CD4-positive, alpha-beta T cell (primary cell): ENCODE data around the gene ACKR2. TPM values are rescaled to one million over a fixed set of nuclear protein-coding genes. Genes with fewer than 3 reads are reported as not detected.

ENCODE experiments used
- ATAC-seq: fragments of 200-7000 bp; cut with Tn5 transposase; one replicate; pipeline ENCODE4 v1.10.0; 2022; ENCODE audit warnings: mild to moderate bottlenecking; ENCODE audit not compliant: poor library complexity
- CTCF ChIA-PET: fragments of 350-600 bp; sonication (Branson Sonifier 250); formaldehyde crosslinking; loops from one replicate; lab custom pipeline; 2021; ENCODE audit warnings: antibody characterized with exemption, inconsistent platforms; lab: Charles Lee
- POLR2A ChIA-PET: fragments of 350-600 bp; sonication (Branson Sonifier 250); formaldehyde crosslinking; loops from one replicate; lab custom pipeline; 2021; ENCODE audit warnings: antibody characterized with exemption, inconsistent platforms; lab: Charles Lee
- DNase-seq, 14 experiments: peaks; one replicate each; pipeline ENCODE4 v3.0.0-alpha.2; 2013 to 2020; ENCODE audit warnings: mixed read lengths in 2 of 14
- H3K27ac ChIP-seq, 2 donors: one replicate each; pipeline versions ENCODE4 v1.5.1 to v1.7.0; 2013; ENCODE audit warnings: low read length in 2 of 2, low read depth in 1 of 2, mild to moderate bottlenecking in 1 of 2
- H3K27me3 ChIP-seq, 2 experiments: 1 replicate in 1 of 2; 2 replicates in 1 of 2; pipeline versions ENCODE4 v1.6.1 to v1.7.0; 2013; ENCODE audit warnings: low read length in 2 of 2, control low read depth in 1 of 2, mild to moderate bottlenecking in 1 of 2, moderate library complexity in 1 of 2; ENCODE audit not compliant: insufficient read depth in 2 of 2, control insufficient read depth in 1 of 2
- H3K36me3 ChIP-seq: one replicate; pipeline ENCODE4 v1.6.1; 2013; ENCODE audit warnings: low read length, control low read depth; ENCODE audit not compliant: insufficient read depth
- H3K4me1 ChIP-seq: one replicate; pipeline ENCODE4 v1.6.1; 2013; ENCODE audit warnings: low read length, control low read depth; ENCODE audit not compliant: insufficient read depth
- H3K4me3 ChIP-seq: one replicate; pipeline ENCODE4 v1.5.1; 2013; ENCODE audit warnings: mild to moderate bottlenecking, low read length, moderate library complexity
- H3K9me3 ChIP-seq, 2 experiments: 1 replicate in 1 of 2; 2 replicates in 1 of 2; pipeline versions ENCODE4 v1.6.1 to v1.7.0; 2013; ENCODE audit warnings: low read length in 2 of 2, mild to moderate bottlenecking in 2 of 2, control low read depth in 1 of 2, moderate library complexity in 1 of 2; ENCODE audit not compliant: control insufficient read depth in 1 of 2, insufficient read depth in 1 of 2
- H3K27ac Mint-ChIP-seq: one replicate; pipeline ENCODE4 v1.8.0; 2020; ENCODE audit warnings: mixed read lengths
- H3K27me3 Mint-ChIP-seq: one replicate; pipeline ENCODE4 v1.8.0; 2021; ENCODE audit warnings: mixed read lengths
- H3K36me3 Mint-ChIP-seq: one replicate; pipeline ENCODE4 v1.8.0; 2021; ENCODE audit warnings: low read depth, mixed read lengths
- H3K4me1 Mint-ChIP-seq: one replicate; pipeline ENCODE4 v1.8.0; 2021; ENCODE audit warnings: low read depth, mixed read lengths
- H3K4me3 Mint-ChIP-seq: one replicate; pipeline ENCODE4 v1.8.0; 2020; ENCODE audit warnings: mild to moderate bottlenecking, mixed read lengths
- H3K9me3 Mint-ChIP-seq: one replicate; pipeline ENCODE4 v1.8.0; 2020; ENCODE audit warnings: mixed read lengths
- intact Hi-C, 2 experiments: fragments of 100-400 bp; cut with DNase I in 1 of 2; cut with micrococcal nuclease in 1 of 2; formaldehyde crosslinking; loops; one replicate each; pipeline versions ENCODE4 v1.15.1 to v1.9.0; 2023 to 2025; cut with DNase I, micrococcal nuclease
- total RNA-seq, 174 experiments: library from RNA in 2 of 174; stranded (reverse) in 2 of 174; gene quantifications; one replicate each; pipeline ENCODE4 v1.2.3 and lab custom pipeline; 2021 to 2026
- TF ChIP-seq, protein P1 (sequence below): fragments of 200-600 bp; IDR thresholded peaks from one replicate; pipeline ENCODE4 v1.8.0; 2022; ENCODE audit warnings: antibody characterized with exemption, mild to moderate bottlenecking

Gene ACKR2
- total RNA-seq, 2 experiments from 2014 or later = 0.42 TPM; not detected in 1

DNA sequence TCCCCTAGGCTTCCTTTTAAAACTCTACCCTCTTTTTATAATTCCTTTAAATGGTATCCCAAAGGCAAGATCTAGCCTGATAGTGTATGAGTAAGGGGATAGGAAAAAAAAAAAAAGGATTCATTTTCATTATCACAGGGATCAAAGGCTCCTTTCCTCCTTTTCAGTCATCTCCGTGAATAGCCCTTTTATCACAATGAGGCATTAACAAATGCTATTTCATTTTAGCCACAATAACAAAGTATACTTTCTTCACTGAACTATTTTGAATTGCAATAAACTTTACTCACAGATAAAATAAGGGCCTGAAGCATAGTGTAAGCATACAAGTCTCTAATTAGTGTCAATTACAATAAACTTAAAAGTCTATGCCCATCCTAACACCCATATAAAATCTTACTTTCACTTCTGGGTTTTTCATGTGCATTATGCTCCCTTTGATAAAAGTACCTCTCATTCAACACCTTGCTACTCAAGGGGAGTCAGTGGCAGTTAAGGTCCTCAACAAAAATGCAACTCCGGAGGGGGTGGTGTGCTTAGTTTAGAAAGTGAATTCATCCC, 13.5 kb upstream of the ACKR2 start:
- H3K4me1 ChIP-seq = no peaks in the 10 kb centered on the region
- Mint-ChIP-seq H3K27me3 (no peaks in the 10 kb centered on the region), H3K9me3 (no peaks in the 10 kb centered on the region), H3K36me3 (peaks cover 29% of the 10 kb centered on the region), H3K4me1 (peaks cover 26% of the 10 kb centered on the region), H3K4me3 (no peak overlapping the region), H3K27ac (no peak overlapping the region)
- H3K9me3 ChIP-seq = no peaks in the 10 kb centered on the region
- H3K27ac ChIP-seq = no peak overlapping the region
- no peaks in the 10 kb centered on the region for H3K27me3 ChIP-seq
- ChIA-PET CTCF (interaction anchor here (0.5 to 1.4 kb wide), 3 partner anchors 9 to 36 kb away, joined by 3 read pairs; no protein-coding TSS in a partner anchor), POLR2A (interaction anchor here (0.6 kb wide), 1 partner anchor 43 kb away, joined by 3 read pairs; no protein-coding TSS in a partner anchor)
- DNase-seq (no peak), ATAC-seq (no peak)
- intact Hi-C loops = no loop called here
- TF ChIP-seq, protein P1, sequence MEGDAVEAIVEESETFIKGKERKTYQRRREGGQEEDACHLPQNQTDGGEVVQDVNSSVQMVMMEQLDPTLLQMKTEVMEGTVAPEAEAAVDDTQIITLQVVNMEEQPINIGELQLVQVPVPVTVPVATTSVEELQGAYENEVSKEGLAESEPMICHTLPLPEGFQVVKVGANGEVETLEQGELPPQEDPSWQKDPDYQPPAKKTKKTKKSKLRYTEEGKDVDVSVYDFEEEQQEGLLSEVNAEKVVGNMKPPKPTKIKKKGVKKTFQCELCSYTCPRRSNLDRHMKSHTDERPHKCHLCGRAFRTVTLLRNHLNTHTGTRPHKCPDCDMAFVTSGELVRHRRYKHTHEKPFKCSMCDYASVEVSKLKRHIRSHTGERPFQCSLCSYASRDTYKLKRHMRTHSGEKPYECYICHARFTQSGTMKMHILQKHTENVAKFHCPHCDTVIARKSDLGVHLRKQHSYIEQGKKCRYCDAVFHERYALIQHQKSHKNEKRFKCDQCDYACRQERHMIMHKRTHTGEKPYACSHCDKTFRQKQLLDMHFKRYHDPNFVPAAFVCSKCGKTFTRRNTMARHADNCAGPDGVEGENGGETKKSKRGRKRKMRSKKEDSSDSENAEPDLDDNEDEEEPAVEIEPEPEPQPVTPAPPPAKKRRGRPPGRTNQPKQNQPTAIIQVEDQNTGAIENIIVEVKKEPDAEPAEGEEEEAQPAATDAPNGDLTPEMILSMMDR = no peak
- H3K4me3 ChIP-seq = no peak overlapping the region
- peaks cover 7% of the 10 kb centered on the region for H3K36me3 ChIP-seq

DNA sequence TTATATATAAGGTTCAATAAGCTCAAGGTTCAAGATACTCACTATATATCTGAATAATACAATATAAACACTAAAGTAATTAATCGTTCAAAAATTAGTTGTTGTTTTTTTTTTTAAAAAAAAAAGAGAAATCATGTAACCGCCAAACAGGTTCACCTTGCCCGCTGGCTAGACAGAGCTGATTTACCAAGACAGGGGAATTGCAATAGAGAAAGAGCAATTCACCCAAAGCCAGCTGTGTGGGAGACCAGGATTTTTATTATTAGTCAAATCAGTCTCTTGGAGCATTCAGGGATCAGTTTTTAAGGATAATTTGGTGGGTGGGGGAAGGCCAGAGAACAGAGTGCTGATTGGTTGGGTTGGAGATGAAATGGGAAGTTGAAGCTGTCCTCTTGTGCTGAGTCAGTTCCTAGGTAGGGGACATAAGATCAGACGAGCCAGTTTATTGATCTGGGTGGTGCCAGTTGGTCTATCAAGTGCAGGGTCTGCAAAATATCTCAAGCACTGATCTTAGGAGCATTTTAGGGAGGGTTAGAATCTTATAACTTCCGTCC, 12.8 kb upstream of the ACKR2 start:
- H3K4me1 Mint-ChIP-seq = peaks cover 29% of the 10 kb centered on the region
- TF ChIP-seq, protein P1 = no peak
- CTCF ChIA-PET = interaction anchor here (0.5 to 1.4 kb wide), 3 partner anchors 9 to 35 kb away, joined by 3 read pairs; no protein-coding TSS in a partner anchor
- H3K9me3 ChIP-seq = no peaks in the 10 kb centered on the region
- ATAC-seq (no peak), DNase-seq (no peak)
- no peaks in the 10 kb centered on the region for H3K9me3 Mint-ChIP-seq
- no peaks in the 10 kb centered on the region for H3K27me3 Mint-ChIP-seq
- H3K27ac ChIP-seq = no peak overlapping the region
- no peaks in the 10 kb centered on the region for H3K27me3 ChIP-seq
- peaks cover 22% of the 10 kb centered on the region for H3K36me3 Mint-ChIP-seq
- peaks cover 7% of the 10 kb centered on the region for H3K36me3 ChIP-seq
- H3K4me3 Mint-ChIP-seq = no peak overlapping the region
- POLR2A ChIA-PET = interaction anchor here (0.6 kb wide), 1 partner anchor 42 kb away, joined by 3 read pairs; no protein-coding TSS in a partner anchor
- intact Hi-C loops = no loop called here
- no peaks in the 10 kb centered on the region for H3K4me1 ChIP-seq
- no peak overlapping the region for H3K4me3 ChIP-seq
- H3K27ac Mint-ChIP-seq = no peak overlapping the region

DNA sequence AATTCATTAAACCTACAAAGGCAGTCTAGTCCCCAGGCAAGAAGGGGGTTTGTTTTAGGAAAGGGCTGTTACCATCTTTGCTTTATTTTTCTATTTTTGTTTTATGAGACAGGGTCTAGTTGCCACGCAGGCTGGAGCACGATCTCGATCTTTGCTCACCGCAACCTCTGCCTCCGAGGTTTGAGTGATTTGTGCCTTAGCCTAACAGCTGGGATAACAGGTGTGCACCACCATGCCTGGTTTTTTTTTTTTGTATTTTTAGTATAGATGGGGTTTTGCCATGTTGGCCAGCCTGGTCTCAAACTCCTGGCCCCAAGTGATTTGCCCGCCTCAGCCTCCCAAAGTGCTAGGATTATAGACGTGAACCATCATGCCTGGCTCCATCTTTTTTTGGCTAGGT, 9.9 kb upstream of the ACKR2 start:
- H3K4me1 Mint-ChIP-seq = peaks cover 51% of the 10 kb centered on the region
- Histone ChIP-seq H3K9me3 (no peaks in the 10 kb centered on the region), H3K27me3 (no peaks in the 10 kb centered on the region), H3K36me3 (no peaks in the 10 kb centered on the region), H3K27ac (no peak overlapping the region), H3K4me3 (no peak overlapping the region), H3K4me1 (peaks cover 15% of the 10 kb centered on the region)
- POLR2A ChIA-PET = interaction anchor here (0.6 kb wide), 1 partner anchor 586 kb away, joined by 4 read pairs; no protein-coding TSS in a partner anchor
- ATAC-seq (no peak), DNase-seq (no peak)
- TF ChIP-seq, protein P1 = no peak
- H3K36me3 Mint-ChIP-seq = peaks cover 12% of the 10 kb centered on the region
- H3K27me3 Mint-ChIP-seq = no peaks in the 10 kb centered on the region
- no peaks in the 10 kb centered on the region for H3K9me3 Mint-ChIP-seq
- intact Hi-C loops = no loop called here
- no peak overlapping the region for H3K27ac Mint-ChIP-seq
- CTCF ChIA-PET = no interaction called here
- H3K4me3 Mint-ChIP-seq = no peak overlapping the region
